ENCODE results near the gene ETDB. TPM values are rescaled to one million over a fixed set of nuclear protein-coding genes. Genes with fewer than 3 reads are reported as not detected.
A peak's percentile ranks its signal among the peaks of the same experiment; 100 is the strongest.

ETDB gene
- total RNA-seq, 1 experiment from 2014 or later, result not detected

GRCh38 chrX:135086197-135086854 is 34.0 kb downstream of the ETDB start:
- Histone ChIP-seq H3K4me3 (ENCODE audit: low read length) (no peak overlapping the region), H3K36me3 (ENCODE audit: insufficient read depth, low read length) (no peaks in the 10 kb centered on the region), H3K9me3 (ENCODE audit: low read length) (no peaks in the 10 kb centered on the region), H3K27me3 (ENCODE audit: low read length) (no peaks in the 10 kb centered on the region), H2AFZ (ENCODE audit: low read length) (no peak overlapping the region), H3K9me2 (replicated peaks; ENCODE audit: insufficient read depth, low read length) (no peaks in the 10 kb centered on the region), H3K27ac (ENCODE audit: low read length) (no peak overlapping the region), H3K4me1 (ENCODE audit: low read length) (no peaks in the 10 kb centered on the region), H4K20me1 (ENCODE audit: insufficient read depth, low read depth, low read length) (no peaks in the 10 kb centered on the region), H3K9ac (ENCODE audit: low read length) (no peak overlapping the region), H3K4me2 (ENCODE audit: low read depth, low read length, poor library complexity, severe bottlenecking) (no peak overlapping the region), H3K79me2 (ENCODE audit: low read length) (no peaks in the 10 kb centered on the region)
- DNase-seq, result peak; percentile 88

- no peaks in the 10 kb centered on the region for H3K9me2 ChIP-seq (replicated peaks; ENCODE audit: insufficient read depth, low read length)
- H3K27me3 ChIP-seq (ENCODE audit: low read length), result no peaks in the 10 kb centered on the region
- no peak overlapping the region for H2AFZ ChIP-seq (ENCODE audit: low read length)
- no peak overlapping the region for H3K27ac ChIP-seq (ENCODE audit: low read length)
- H3K79me2 ChIP-seq (ENCODE audit: low read length), result no peaks in the 10 kb centered on the region
- no peaks in the 10 kb centered on the region for H3K36me3 ChIP-seq (ENCODE audit: insufficient read depth, low read length)
- H3K4me2 ChIP-seq (ENCODE audit: low read depth, low read length, poor library complexity, severe bottlenecking), result no peak overlapping the region
- H3K9me3 ChIP-seq (ENCODE audit: low read length), result no peaks in the 10 kb centered on the region
- H3K4me1 ChIP-seq (ENCODE audit: low read length), result no peaks in the 10 kb centered on the region
- H4K20me1 ChIP-seq (ENCODE audit: insufficient read depth, low read depth, low read length), result no peaks in the 10 kb centered on the region
- no peak for DNase-seq
- no peak overlapping the region for H3K4me3 ChIP-seq (ENCODE audit: low read length)
- no peak overlapping the region for H3K9ac ChIP-seq (ENCODE audit: low read length)
These were observed 38.5 kb downstream of the ETDB start for GRCh38 chrX:135081693-135082404.

Other genes with a start within 250 kb of the ETDB start
- 6.1 and 12.0 TPM in 2 replicates for gene MOSPD1, start 205.3 kb downstream of the ETDB start, total RNA-seq (2014; rRNA removed; shearing (Covaris generic); ENCODE audit: low replicate concordance)
- gene SMIM10, start 129.5 kb downstream of the ETDB start, total RNA-seq (2014; rRNA removed; shearing (Covaris generic); ENCODE audit: low replicate concordance), result not detected in 2 replicates
- gene RTL8B, start 98.0 kb downstream of the ETDB start, total RNA-seq (2014; rRNA removed; shearing (Covaris generic); ENCODE audit: low replicate concordance), result not detected in 2 replicates
- gene RTL8C, start 88.2 kb downstream of the ETDB start, total RNA-seq (2014; rRNA removed; shearing (Covaris generic); ENCODE audit: low replicate concordance), result not detected in 2 replicates
- not detected in 2 replicates for gene RTL8A, start 68.4 kb downstream of the ETDB start, total RNA-seq (2014; rRNA removed; shearing (Covaris generic); ENCODE audit: low replicate concordance)
- not detected in 2 replicates for gene SMIM10L2B, start 21.8 kb downstream of the ETDB start, total RNA-seq (2014; rRNA removed; shearing (Covaris generic); ENCODE audit: low replicate concordance)
- not detected in 2 replicates for gene CT55, start 50.9 kb upstream of the ETDB start, total RNA-seq (2014; rRNA removed; shearing (Covaris generic); ENCODE audit: low replicate concordance)
- not detected in 2 replicates for gene ETDA, start 131.5 kb upstream of the ETDB start, total RNA-seq (2014; rRNA removed; shearing (Covaris generic); ENCODE audit: low replicate concordance)
- not detected in 2 replicates for gene ETDC, start 189.0 kb upstream of the ETDB start, total RNA-seq (2014; rRNA removed; shearing (Covaris generic); ENCODE audit: low replicate concordance)
- gene ZNF75D, start 223.6 kb upstream of the ETDB start, total RNA-seq (2014; rRNA removed; shearing (Covaris generic); ENCODE audit: low replicate concordance), result 8.5 TPM in 2 replicates
- 2.6 and 5.9 TPM in 2 replicates for gene ZNF449, start 224.3 kb upstream of the ETDB start, total RNA-seq (2014; rRNA removed; shearing (Covaris generic); ENCODE audit: low replicate concordance)

Measured in Karpas-422 (cell line).